SK-N-MC (cell line): ENCODE data around the gene CEP164.

Experiments used
- EZH2 ChIP-seq: fragments of 200-600 bp; sonication (generic); IDR thresholded peaks from one replicate; pipeline ENCODE4 v1.6.1; 2017; ENCODE audit warnings: antibody characterized with exemption
- POLR2AphosphoS5 ChIP-seq: IDR thresholded peaks from 2 replicates; pipeline ENCODE4 v1.6.1; 2012; ENCODE audit warnings: mild to moderate bottlenecking, low read depth, low read length, borderline replicate concordance

GRCh38 chr11:117298195-117298594 is 29.5 kb upstream of the CEP164 start:
- TF ChIP-seq EZH2: no peak
- no peak for TF ChIP-seq POLR2AphosphoS5
